GM12878 (cell line): ENCODE measurements around the gene FILIP1L. TPM values are rescaled to one million over a fixed set of nuclear protein-coding genes. Genes with fewer than 3 reads are reported as not detected.

Experiments used
- ATAC-seq: fragments of 200-7000 bp; cut with Tn5 transposase; 3 replicates; pipeline ENCODE4 v1.9.1; 2020; ENCODE audit warnings: mild to moderate bottlenecking, moderate library complexity
- BruUV-seq: library from RNA; stranded (reverse); fragments of 400-500 nt; replicated peaks from 2 replicates; lab custom pipeline; 2021; lab: Mats Ljungman, UMichigan
- CTCF ChIA-PET: fragments of 300-600 bp; sonication (Branson Sonifier 250); formaldehyde crosslinking; extraction: SDS; loops from one replicate; lab custom pipeline; 2021; ENCODE audit warnings: inconsistent platforms; lab: Yijun Ruan, JAX
- POLR2A ChIA-PET: fragments of 350-600 bp; formaldehyde crosslinking; extraction: SDS; loops from one replicate; lab custom pipeline; 2021; ENCODE audit warnings: inconsistent platforms; lab: Charles Lee
- RAD21 ChIA-PET: fragments of 300-600 bp; sonication (Branson Sonifier 250); formaldehyde crosslinking; loops from one replicate; lab custom pipeline; 2023; ENCODE audit warnings: antibody characterized with exemption; ENCODE audit not compliant: unreplicated experiment; lab: Charles Lee
- SMC1A ChIA-PET: fragments of 300-600 bp; sonication (Branson Sonifier 250); formaldehyde crosslinking; loops from one replicate; lab custom pipeline; 2023; ENCODE audit not compliant: unreplicated experiment, uncharacterized antibody; lab: Charles Lee
- DNase-seq: peaks from one replicate; pipeline ENCODE4 v3.0.0-alpha.2; 2011; ENCODE audit warnings: low read depth, low spot score
- FAIRE-seq: peaks from 3 replicates; lab custom pipeline; 2011; peaks lifted over from hg19 to GRCh38; lab: Jason Lieb, UNC
- H2AFZ ChIP-seq: 2 replicates; pipeline ENCODE4 v1.6.0; 2011; ENCODE audit warnings: low read depth, low read length, control low read depth; ENCODE audit not compliant: control insufficient read depth
- H3K27ac ChIP-seq: 2 replicates; pipeline ENCODE4 v1.5.1; 2011; ENCODE audit warnings: control low read depth; ENCODE audit not compliant: control insufficient read depth, insufficient read depth
- H3K27me3 ChIP-seq, 2 experiments: replicated peaks in 1 of 2; 2 replicates each; pipeline versions ENCODE4 v1.6.0 to v1.6.1; 2011; ENCODE audit warnings: low read length in 1 of 2; ENCODE audit not compliant: control insufficient read depth in 2 of 2, insufficient read depth in 2 of 2
- H3K36me3 ChIP-seq, 2 experiments: 2 replicates each; pipeline ENCODE4 v1.5.1; 2011; ENCODE audit warnings: low read length in 1 of 2; ENCODE audit not compliant: control insufficient read depth in 2 of 2, insufficient read depth in 2 of 2
- H3K4me1 ChIP-seq: 2 replicates; pipeline ENCODE4 v1.6.1; 2011; ENCODE audit warnings: mild to moderate bottlenecking, low read length, moderate library complexity, mixed read lengths; ENCODE audit not compliant: control insufficient read depth, insufficient read depth
- H3K4me2 ChIP-seq: 2 replicates; pipeline ENCODE4 v1.6.0; 2011; ENCODE audit warnings: control low read depth; ENCODE audit not compliant: control insufficient read depth, insufficient read depth
- H3K4me3 ChIP-seq: fragments of 200-600 bp; sonication (generic); 2 replicates; pipeline ENCODE4 v1.5.1; 2016
- H3K79me2 ChIP-seq: 2 replicates; pipeline ENCODE4 v1.6.0; 2011; ENCODE audit warnings: low read length; ENCODE audit not compliant: control insufficient read depth, insufficient read depth
- H3K9ac ChIP-seq: 2 replicates; pipeline ENCODE4 v1.8.0; 2011; ENCODE audit warnings: low read length, control low read depth, mixed read lengths; ENCODE audit not compliant: control insufficient read depth, insufficient read depth
- H3K9me3 ChIP-seq: replicated peaks from 3 replicates; pipeline ENCODE4 v1.5.1; 2011; ENCODE audit warnings: mild to moderate bottlenecking, low read length; ENCODE audit not compliant: control insufficient read depth, insufficient read depth
- H4K20me1 ChIP-seq: 2 replicates; pipeline ENCODE4 v1.6.0; 2011; ENCODE audit not compliant: control insufficient read depth, insufficient read depth
- CHD1 ChIP-seq: IDR thresholded peaks from 2 replicates; pipeline ENCODE4 v1.6.1; 2012; ENCODE audit warnings: low read depth, low read length, improper control_type of control experiment
- EED ChIP-seq: sonication (generic); IDR thresholded peaks from 2 replicates; pipeline ENCODE4 v1.6.1; 2016; ENCODE audit warnings: antibody characterized with exemption, low read depth
- RBBP5 ChIP-seq: fragments of 200-600 bp; sonication (generic); conservative IDR thresholded peaks from 2 replicates; pipeline ENCODE4 v1.6.1; 2016
- STAT1 ChIP-seq: fragments of 450-650 bp; conservative IDR thresholded peaks from 2 replicates; pipeline ENCODE4 v1.6.1; 2014; ENCODE audit warnings: antibody characterized with exemption, mild to moderate bottlenecking
- TCF7 ChIP-seq: IDR thresholded peaks from 2 replicates; pipeline ENCODE4 v1.6.1; 2014; ENCODE audit warnings: antibody characterized with exemption, borderline replicate concordance
- YBX1 ChIP-seq: fragments of 450-650 bp; IDR thresholded peaks from 2 replicates; pipeline ENCODE4 v1.6.1; 2016; ENCODE audit warnings: antibody characterized with exemption
- ZZZ3 ChIP-seq: IDR thresholded peaks from 2 replicates; pipeline ENCODE4 v1.6.1; 2011; ENCODE audit warnings: low read depth; ENCODE audit not compliant: control insufficient read depth, insufficient read length
- WGBS: methylation state at CpG from one replicate; pipeline ENCODE4 v1.1.6; 2016; ENCODE audit warnings: low lambda C conversion rate; ENCODE audit not compliant: insufficient replicate concordance, insufficient coverage; ENCODE audit errors: missing lambda C conversion rate; 5-methylcytosine and 5-hydroxymethylcytosine counted together
- in situ Hi-C: fragments of 300-500 bp; cut with MboI; formaldehyde crosslinking; loops from 9 replicates; pipeline ENCODE4 v1.14.3; 2018; ENCODE audit warnings: mixed read lengths
- intact Hi-C: fragments of 100-400 bp; cut with micrococcal nuclease; formaldehyde crosslinking; loops from one replicate; pipeline ENCODE4 v1.14.2; 2022; ENCODE audit not compliant: unreplicated experiment
- polyA plus RNA-seq, 11 experiments: library from polyadenylated mRNA; depleted of rRNA in 4 of 11; unstranded in 6 of 11; stranded (reverse) in 5 of 11; fragments of >200 nt; fragmentation: Nextera tagmentation in 4 of 11; fragmentation: Illumina TruSeq in 1 of 11; extraction: Ambion mirVana in 4 of 11; extraction: Trizol in 1 of 11; gene quantifications; 1 replicate in 1 of 11; 2 replicates in 10 of 11; pipeline versions ENCODE4 v1.2.1 to v1.2.3, GENCODE V29; 2011 to 2016; ENCODE audit warnings: inconsistent platforms in 2 of 11, missing spikeins in 2 of 11, low read depth in 1 of 11
- total RNA-seq, 4 experiments: library from RNA; depleted of rRNA in 3 of 4; stranded (reverse); fragments of >200 nt in 3 of 4; fragmentation: Illumina TruSeq in 1 of 4; extraction: Trizol in 1 of 4; gene quantifications; 2 replicates each; pipeline versions ENCODE4 v1.2.1 to v1.2.3, GENCODE V29; 2013 to 2021
- TF ChIP-seq, protein P1 (sequence below): IDR thresholded peaks from 2 replicates; pipeline ENCODE4 v1.6.1; 2012; ENCODE audit warnings: improper control_type of control experiment, low read depth, low read length; ENCODE audit not compliant: insufficient replicate concordance
- TF ChIP-seq, protein P2 (sequence below): fragments of 450-650 bp; IDR thresholded peaks from 2 replicates; pipeline ENCODE4 v1.6.1; 2018; ENCODE audit warnings: borderline replicate concordance, mild to moderate bottlenecking; ENCODE audit not compliant: partially characterized antibody

FILIP1L gene
- total and polyA plus RNA-seq, 10 of the 15 experiments (the other 5 are each of a cell fraction or from before 2014, with no cell fraction given): 0.24 to 6.1 (median 3.5) TPM

- ChIA-PET POLR2A (no interaction called here), SMC1A (interaction anchor here (1.0 to 4.8 kb wide), 4 partner anchors 11 to 95 kb away, joined by 3 to 21 read pairs (median 4); no protein-coding TSS in a partner anchor), CTCF (interaction anchor here (0.6 to 2.1 kb wide), 2 partner anchors 9 to 87 kb away, joined by 3 to 8 read pairs; no protein-coding TSS in a partner anchor), RAD21 (no interaction called here)
- DNase-seq: no peak
- no peak overlapping the region for H3K4me2 ChIP-seq
- H3K36me3 ChIP-seq: no peaks in the 10 kb centered on the region
- no peak overlapping the region for H3K4me3 ChIP-seq
- no peak overlapping the region for H3K27ac ChIP-seq
- no peak overlapping the region for H2AFZ ChIP-seq
- TF ChIP-seq YBX1 (0 out of 2 replicates have a peak, but pooled peaks have one; percentile 32), TCF7 (no peak)
- no peaks in the 10 kb centered on the region for H3K27me3 ChIP-seq
- H3K9ac ChIP-seq: no peak overlapping the region
- BruUV-seq: no TSS peak
- intact Hi-C loops (no loop called here), in situ Hi-C loops (no loop called here)
- no peaks in the 10 kb centered on the region for H3K4me1 ChIP-seq
- H3K9me3 ChIP-seq: no peaks in the 10 kb centered on the region
- no peaks in the 10 kb centered on the region for H4K20me1 ChIP-seq
- no peak for ATAC-seq
- WGBS: no CpG with 5 or more reads among the region's 1 CpG
- H3K79me2 ChIP-seq: no peaks in the 10 kb centered on the region
- FAIRE-seq: no peak
Measured at GRCh38 chr3:99948467-99949089, 165.7 kb downstream of the FILIP1L start.

GRCh38 chr3:99947356-99947755 lies 166.9 kb downstream of the FILIP1L start:
- no peak overlapping the region for H3K4me2 ChIP-seq
- no peak overlapping the region for H3K9ac ChIP-seq
- CTCF ChIA-PET: interaction anchor here (2.1 kb wide), 1 partner anchor 8 kb away, joined by 8 read pairs; no protein-coding TSS in a partner anchor
- SMC1A ChIA-PET: interaction anchor here (1.1 to 4.8 kb wide), 3 partner anchors 9 to 96 kb away, joined by 3 to 21 read pairs (median 3); no protein-coding TSS in a partner anchor
- H3K36me3 ChIP-seq: no peaks in the 10 kb centered on the region
- no peaks in the 10 kb centered on the region for H3K79me2 ChIP-seq
- WGBS: 98% methylated on average over 3 of the region's 3 CpGs
- intact Hi-C loops: no loop called here
- H4K20me1 ChIP-seq: no peaks in the 10 kb centered on the region
- no peak for TF ChIP-seq STAT1
- TF ChIP-seq ZZZ3: no peak
- TF ChIP-seq, protein P1, sequence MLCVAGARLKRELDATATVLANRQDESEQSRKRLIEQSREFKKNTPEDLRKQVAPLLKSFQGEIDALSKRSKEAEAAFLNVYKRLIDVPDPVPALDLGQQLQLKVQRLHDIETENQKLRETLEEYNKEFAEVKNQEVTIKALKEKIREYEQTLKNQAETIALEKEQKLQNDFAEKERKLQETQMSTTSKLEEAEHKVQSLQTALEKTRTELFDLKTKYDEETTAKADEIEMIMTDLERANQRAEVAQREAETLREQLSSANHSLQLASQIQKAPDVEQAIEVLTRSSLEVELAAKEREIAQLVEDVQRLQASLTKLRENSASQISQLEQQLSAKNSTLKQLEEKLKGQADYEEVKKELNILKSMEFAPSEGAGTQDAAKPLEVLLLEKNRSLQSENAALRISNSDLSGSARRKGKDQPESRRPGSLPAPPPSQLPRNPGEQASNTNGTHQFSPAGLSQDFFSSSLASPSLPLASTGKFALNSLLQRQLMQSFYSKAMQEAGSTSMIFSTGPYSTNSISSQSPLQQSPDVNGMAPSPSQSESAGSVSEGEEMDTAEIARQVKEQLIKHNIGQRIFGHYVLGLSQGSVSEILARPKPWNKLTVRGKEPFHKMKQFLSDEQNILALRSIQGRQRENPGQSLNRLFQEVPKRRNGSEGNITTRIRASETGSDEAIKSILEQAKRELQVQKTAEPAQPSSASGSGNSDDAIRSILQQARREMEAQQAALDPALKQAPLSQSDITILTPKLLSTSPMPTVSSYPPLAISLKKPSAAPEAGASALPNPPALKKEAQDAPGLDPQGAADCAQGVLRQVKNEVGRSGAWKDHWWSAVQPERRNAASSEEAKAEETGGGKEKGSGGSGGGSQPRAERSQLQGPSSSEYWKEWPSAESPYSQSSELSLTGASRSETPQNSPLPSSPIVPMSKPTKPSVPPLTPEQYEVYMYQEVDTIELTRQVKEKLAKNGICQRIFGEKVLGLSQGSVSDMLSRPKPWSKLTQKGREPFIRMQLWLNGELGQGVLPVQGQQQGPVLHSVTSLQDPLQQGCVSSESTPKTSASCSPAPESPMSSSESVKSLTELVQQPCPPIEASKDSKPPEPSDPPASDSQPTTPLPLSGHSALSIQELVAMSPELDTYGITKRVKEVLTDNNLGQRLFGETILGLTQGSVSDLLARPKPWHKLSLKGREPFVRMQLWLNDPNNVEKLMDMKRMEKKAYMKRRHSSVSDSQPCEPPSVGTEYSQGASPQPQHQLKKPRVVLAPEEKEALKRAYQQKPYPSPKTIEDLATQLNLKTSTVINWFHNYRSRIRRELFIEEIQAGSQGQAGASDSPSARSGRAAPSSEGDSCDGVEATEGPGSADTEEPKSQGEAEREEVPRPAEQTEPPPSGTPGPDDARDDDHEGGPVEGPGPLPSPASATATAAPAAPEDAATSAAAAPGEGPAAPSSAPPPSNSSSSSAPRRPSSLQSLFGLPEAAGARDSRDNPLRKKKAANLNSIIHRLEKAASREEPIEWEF: no peak
- TF ChIP-seq EED: no peak
- TF ChIP-seq, protein P2, sequence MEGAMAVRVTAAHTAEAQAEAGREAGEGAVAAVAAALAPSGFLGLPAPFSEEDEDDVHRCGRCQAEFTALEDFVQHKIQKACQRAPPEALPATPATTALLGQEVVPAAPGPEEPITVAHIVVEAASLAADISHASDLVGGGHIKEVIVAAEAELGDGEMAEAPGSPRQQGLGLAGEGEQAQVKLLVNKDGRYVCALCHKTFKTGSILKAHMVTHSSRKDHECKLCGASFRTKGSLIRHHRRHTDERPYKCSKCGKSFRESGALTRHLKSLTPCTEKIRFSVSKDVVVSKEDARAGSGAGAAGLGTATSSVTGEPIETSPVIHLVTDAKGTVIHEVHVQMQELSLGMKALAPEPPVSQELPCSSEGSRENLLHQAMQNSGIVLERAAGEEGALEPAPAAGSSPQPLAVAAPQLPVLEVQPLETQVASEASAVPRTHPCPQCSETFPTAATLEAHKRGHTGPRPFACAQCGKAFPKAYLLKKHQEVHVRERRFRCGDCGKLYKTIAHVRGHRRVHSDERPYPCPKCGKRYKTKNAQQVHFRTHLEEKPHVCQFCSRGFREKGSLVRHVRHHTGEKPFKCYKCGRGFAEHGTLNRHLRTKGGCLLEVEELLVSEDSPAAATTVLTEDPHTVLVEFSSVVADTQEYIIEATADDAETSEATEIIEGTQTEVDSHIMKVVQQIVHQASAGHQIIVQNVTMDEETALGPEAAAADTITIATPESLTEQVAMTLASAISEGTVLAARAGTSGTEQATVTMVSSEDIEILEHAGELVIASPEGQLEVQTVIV: no peak
- TF ChIP-seq RBBP5: no peak
- no peak for TF ChIP-seq CHD1
- TF ChIP-seq, all 136 proteins: peak for 0
- Histone ChIP-seq H3K27me3 (no peaks in the 10 kb centered on the region), H3K4me1 (no peaks in the 10 kb centered on the region), H3K27ac (no peak overlapping the region), H3K9me3 (no peaks in the 10 kb centered on the region), H3K4me3 (no peak overlapping the region), H2AFZ (no peak overlapping the region)
- RAD21 ChIA-PET: no interaction called here
- ATAC-seq: no peak
- BruUV-seq: no TSS peak
- no peak for FAIRE-seq
- no peak for DNase-seq
- in situ Hi-C loops: no loop called here
- POLR2A ChIA-PET: interaction anchor here (1.2 to 1.4 kb wide), 2 partner anchors 9 to 12 kb away, joined by 3 read pairs; no protein-coding TSS in a partner anchor
